ENCODE data around the gene SPTBN2. TPM values are rescaled to one million over a fixed set of nuclear protein-coding genes. Genes with fewer than 3 reads are reported as not detected.

Gene SPTBN2
- total and polyA plus RNA-seq, 2 donors (not counting 3 experiments of a cell fraction or from before 2014, with no cell fraction given), result 3.8 to 19.8 TPM

DNA sequence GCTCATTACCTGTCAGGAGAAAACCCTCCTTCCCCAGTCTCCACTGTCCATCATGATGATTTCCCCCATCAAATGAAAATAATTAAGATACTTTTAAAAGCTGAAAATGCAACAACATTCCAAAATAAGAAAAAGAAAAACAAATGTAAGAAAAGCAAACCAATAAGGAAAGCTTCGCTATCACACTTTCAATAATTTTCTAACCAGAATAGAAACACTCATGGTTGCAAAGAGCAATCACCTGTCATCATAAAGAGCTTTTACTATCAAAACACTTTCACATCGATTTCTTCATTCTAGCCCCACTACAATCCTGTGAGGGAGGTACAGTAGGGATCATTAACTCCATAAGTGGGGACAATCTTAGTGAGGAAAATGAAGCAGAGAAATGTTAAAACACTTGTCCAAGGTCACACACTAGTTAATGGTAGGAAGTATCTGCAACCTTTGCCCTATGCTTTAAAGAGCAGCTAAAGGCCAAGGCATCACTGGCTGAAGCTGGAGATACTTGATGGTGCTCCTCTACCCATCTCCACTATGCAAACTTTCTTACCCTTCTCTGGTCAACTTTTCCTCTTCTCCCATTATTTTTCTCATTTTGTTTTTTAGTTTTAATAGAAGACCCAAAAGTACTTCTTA lies 53.9 kb downstream of the SPTBN2 start:
- no TSS peak for BruUV-seq (replicated peaks)
- H3K79me2 ChIP-seq (ENCODE audit: control insufficient read depth, insufficient read depth, low read length), result peaks cover 30% of the 10 kb centered on the region
- peaks cover 17% of the 10 kb centered on the region for H3K4me1 ChIP-seq (ENCODE audit: control insufficient read depth, extremely low read depth, insufficient read depth, low read length)
- H3K9me1 ChIP-seq (replicated peaks; ENCODE audit: control insufficient read depth, extremely low read depth, insufficient read depth, low read length), result no peaks in the 10 kb centered on the region
- no peak overlapping the region for H3K4me3 ChIP-seq (replicated peaks in 1 of 3; ENCODE audit: insufficient read depth in 1 of 3, low read depth in 1 of 3, low read length in 3 of 3)
- H3K36me3 ChIP-seq (ENCODE audit: control insufficient read depth in 2 of 2, extremely low read depth in 1 of 2, insufficient read depth in 2 of 2, low read length in 2 of 2), result peaks cover 2 to 3% of the 10 kb centered on the region in 2 experiments
- no peaks in the 10 kb centered on the region for H4K20me1 ChIP-seq (replicated peaks; ENCODE audit: control insufficient read depth, extremely low read depth, insufficient read depth, low read length)
- no peak overlapping the region for H3K27ac ChIP-seq (ENCODE audit: insufficient read depth, low read depth, low read length)
- DNase-seq (ENCODE audit: low read depth, low spot score) (no peak), FAIRE-seq (no peak)
- H2AFZ ChIP-seq (ENCODE audit: low read depth, low read length), result no peak overlapping the region
- TF ChIP-seq POLR2AphosphoS5 (IDR thresholded peaks at IDR 0.05; ENCODE audit: insufficient read depth, low read depth, low read length), result no peak
- CTCF ChIA-PET, result interaction anchor here (0.6 to 1.0 kb wide), 2 partner anchors 95 to 296 kb away, joined by 3 read pairs; no protein-coding TSS in a partner anchor
- dilution Hi-C loops (cut with MboI; ENCODE audit: extremely low pct_ligation_motif_present, low sequenced_read_pairs), result no loop called here
- peak overlapping the region; percentile 12 for H3K4me2 ChIP-seq (ENCODE audit: insufficient read depth, low read length)
- H3K27me3 ChIP-seq (ENCODE audit: control insufficient read depth in 2 of 2, insufficient read depth in 2 of 2, low read length in 2 of 2), result no peaks in the 10 kb centered on the region
- no peaks in the 10 kb centered on the region for H3K9me3 ChIP-seq (replicated peaks; ENCODE audit: control insufficient read depth, insufficient read depth, low read length)
- POLR2A ChIA-PET, result no interaction called here
- intact Hi-C loops (cut with micrococcal nuclease), result loop anchor here (5.0 kb wide), 2 partner anchors 83 to 157 kb away; partner anchors contain the start of genes CCDC87 and CCS
- H3K9ac ChIP-seq (replicated peaks; ENCODE audit: extremely low read depth, insufficient read depth, low read length), result no peak overlapping the region

GRCh38 chr11:66670816-66671215 lies 58.2 kb downstream of the SPTBN2 start:
- no TSS peak for BruUV-seq (replicated peaks)

More at GRCh38 chr11:66670816-66671215, 58.2 kb downstream of the SPTBN2 start:
- Histone ChIP-seq H4K20me1 (replicated peaks; ENCODE audit: control insufficient read depth, extremely low read depth, insufficient read depth, low read length) (no peaks in the 10 kb centered on the region), H3K4me2 (ENCODE audit: insufficient read depth, low read length) (no peak overlapping the region), H3K4me1 (ENCODE audit: control insufficient read depth, extremely low read depth, insufficient read depth, low read length) (peaks cover 4% of the 10 kb centered on the region), H3K4me3 (replicated peaks in 1 of 3; ENCODE audit: insufficient read depth in 1 of 3, low read depth in 1 of 3, low read length in 3 of 3) (no peak overlapping the region), H3K27ac (ENCODE audit: insufficient read depth, low read depth, low read length) (no peak overlapping the region), H3K9me3 (replicated peaks; ENCODE audit: control insufficient read depth, insufficient read depth, low read length) (no peaks in the 10 kb centered on the region), H3K27me3 (ENCODE audit: control insufficient read depth in 2 of 2, insufficient read depth in 2 of 2, low read length in 2 of 2) (no peaks in the 10 kb centered on the region), H2AFZ (ENCODE audit: low read depth, low read length) (no peak overlapping the region), H3K9me1 (replicated peaks; ENCODE audit: control insufficient read depth, extremely low read depth, insufficient read depth, low read length) (no peaks in the 10 kb centered on the region), H3K79me2 (ENCODE audit: control insufficient read depth, insufficient read depth, low read length) (peaks cover 31% of the 10 kb centered on the region), H3K36me3 (ENCODE audit: control insufficient read depth in 2 of 2, extremely low read depth in 1 of 2, insufficient read depth in 2 of 2, low read length in 2 of 2) (peaks cover 7 to 8% of the 10 kb centered on the region in 2 experiments), H3K9ac (replicated peaks; ENCODE audit: extremely low read depth, insufficient read depth, low read length) (no peak overlapping the region)
- DNase-seq (ENCODE audit: low read depth, low spot score), result no peak
- CTCF ChIA-PET, result no interaction called here
- dilution Hi-C loops (cut with MboI; ENCODE audit: extremely low pct_ligation_motif_present, low sequenced_read_pairs), result no loop called here
- no peak for FAIRE-seq
- intact Hi-C loops (cut with micrococcal nuclease), result no loop called here
- no peak for TF ChIP-seq EZH2 (IDR thresholded peaks at IDR 0.05; ENCODE audit: borderline replicate concordance, low read depth, low read length, severe bottlenecking)
- TF ChIP-seq POLR2AphosphoS5 (IDR thresholded peaks at IDR 0.05; ENCODE audit: insufficient read depth, low read depth, low read length), result no peak
- no peak for TF ChIP-seq CTCF (IDR thresholded peaks at IDR 0.05; ENCODE audit: extremely low read depth in 1 of 2, insufficient read depth in 1 of 2, low read depth in 1 of 2, low read length in 2 of 2)
- TF ChIP-seq MAX (IDR thresholded peaks at IDR 0.05; ENCODE audit: insufficient read depth, insufficient read length), result no peak
- TF ChIP-seq FOS (IDR thresholded peaks at IDR 0.05; ENCODE audit: borderline replicate concordance, insufficient read depth, low read length), result no peak
- no peak for TF ChIP-seq MYC (IDR thresholded peaks at IDR 0.05; ENCODE audit: low read depth, low read length)
- no peak for TF ChIP-seq GATA2 (IDR thresholded peaks at IDR 0.05; ENCODE audit: insufficient read depth, insufficient read length, low read depth, low read length)
- TF ChIP-seq POLR2A (IDR thresholded peaks at IDR 0.05; ENCODE audit: low read depth, low read length), result peak; percentile 17
- POLR2A ChIA-PET, result no interaction called here

All from endothelial cell of umbilical vein (primary cell).